K562 (cell line): ENCODE results near the gene TSC22D1. TPM values are rescaled to one million over a fixed set of nuclear protein-coding genes. Genes with fewer than 3 reads are reported as not detected.

Source experiments
- BHLHE40 ChIP-seq: IDR thresholded peaks from 2 replicates; pipeline ENCODE4 v1.6.1; 2011; ENCODE audit warnings: low read length, improper control_type of control experiment
- CBFA2T3 ChIP-seq: fragments of 450-650 bp; IDR thresholded peaks from 2 replicates; pipeline ENCODE4 v1.6.1; 2017
- CXXC5 ChIP-seq: fragments of 250-450 bp; sonication (Bioruptor Pico); IDR thresholded peaks from 2 replicates; pipeline ENCODE4 v1.8.0; 2022; ENCODE audit warnings: inconsistent platforms, mild to moderate bottlenecking, moderate library complexity
- MCM3 ChIP-seq: fragments of 450-650 bp; IDR thresholded peaks from 2 replicates; pipeline ENCODE4 v1.6.1; 2016
- MEF2A ChIP-seq: IDR thresholded peaks from 2 replicates; pipeline ENCODE4 v1.6.1; 2011; ENCODE audit warnings: low read depth, mild to moderate bottlenecking, low read length, moderate library complexity; ENCODE audit not compliant: control insufficient read depth
- MYBL2 ChIP-seq, 2 experiments: fragments of 450-650 bp in 1 of 2; sonication (generic) in 1 of 2; formaldehyde crosslinking in 1 of 2; IDR thresholded peaks; 2 replicates each; pipeline versions ENCODE4 v1.6.1 to v1.8.1; 2017 to 2022; ENCODE audit warnings: borderline replicate concordance in 1 of 2, inconsistent platforms in 1 of 2, low read depth in 1 of 2, mild to moderate bottlenecking in 1 of 2, missing genetic modification reagents in 1 of 2, moderate library complexity in 1 of 2
- NFYB ChIP-seq: IDR thresholded peaks from 2 replicates; pipeline ENCODE4 v1.6.1; 2011; ENCODE audit warnings: mild to moderate bottlenecking, moderate library complexity; ENCODE audit not compliant: insufficient read length; ENCODE audit errors: extremely low read depth
- POLR2H ChIP-seq: IDR thresholded peaks from 2 replicates; pipeline ENCODE4 v1.6.1; 2016; ENCODE audit warnings: missing genetic modification characterization, low read depth, mild to moderate bottlenecking, control low read depth, missing compliant biosample characterization, moderate library complexity
- RB1 ChIP-seq: fragments of 450-650 bp; IDR thresholded peaks from 2 replicates; pipeline ENCODE4 v1.6.1; 2017; ENCODE audit warnings: low read depth, mild to moderate bottlenecking
- SAFB ChIP-seq: fragments of 200-400 bp; formaldehyde crosslinking; IDR thresholded peaks from 2 replicates; pipeline ENCODE4 v1.6.1; 2017; ENCODE audit warnings: low read depth, low read length, borderline replicate concordance
- SUPT5H ChIP-seq: fragments of 450-650 bp; IDR thresholded peaks from 2 replicates; pipeline ENCODE4 v1.6.1; 2016
- ZNF277 ChIP-seq: fragments of 250-450 bp; sonication (Bioruptor Pico); IDR thresholded peaks from 2 replicates; pipeline ENCODE4 v1.8.0; 2022; ENCODE audit warnings: inconsistent platforms, mild to moderate bottlenecking, moderate library complexity, borderline replicate concordance
- ZNF583 ChIP-seq: fragments of 250-450 bp; sonication (Bioruptor Pico); IDR thresholded peaks from 2 replicates; pipeline ENCODE4 v1.4.0; 2020
- polyA plus RNA-seq, 8 experiments: library from polyadenylated mRNA; depleted of rRNA in 4 of 8; stranded (reverse) in 5 of 8; unstranded in 3 of 8; fragments of >200 nt; fragmentation: Nextera tagmentation in 2 of 8; fragmentation: Illumina TruSeq in 1 of 8; extraction: Ambion mirVana in 2 of 8; extraction: Trizol in 1 of 8; gene quantifications; 2 replicates each; pipeline versions ENCODE4 v1.2.1 to v1.2.3, GENCODE V29; 2011 to 2014; ENCODE audit warnings: inconsistent platforms in 1 of 8, missing spikeins in 1 of 8
- total RNA-seq, 7 experiments: library from RNA; depleted of rRNA in 6 of 7; stranded (reverse); fragments of >200 nt in 6 of 7; fragmentation: Illumina TruSeq in 2 of 7; extraction: Trizol in 2 of 7; gene quantifications; 2 replicates each; pipeline versions ENCODE4 v1.2.1 to v1.2.3, GENCODE V29; 2011 to 2021; ENCODE audit warnings: low replicate concordance in 1 of 7
- TF ChIP-seq, protein P1 (sequence below): fragments of 250-450 bp; sonication (Bioruptor Pico); IDR thresholded peaks from 2 replicates; pipeline ENCODE4 v1.4.0; 2020; ENCODE audit warnings: mild to moderate bottlenecking, moderate library complexity
- TF ChIP-seq, protein P2 (sequence below): fragments of 200-400 bp; formaldehyde crosslinking; IDR thresholded peaks from 2 replicates; pipeline ENCODE4 v1.6.1; 2017; ENCODE audit warnings: mild to moderate bottlenecking, low read depth, low read length, moderate library complexity
- TF ChIP-seq, protein P3 (sequence below): fragments of 200-800 bp; sonication (Bioruptor generic); IDR thresholded peaks from 2 replicates; pipeline ENCODE4 v1.6.1; 2017; ENCODE audit warnings: missing genetic modification characterization, missing compliant biosample characterization
- TF ChIP-seq, protein P4 (sequence below): fragments of 450-650 bp; IDR thresholded peaks from one replicate; pipeline ENCODE4 v1.6.1; 2018; ENCODE audit warnings: mild to moderate bottlenecking, moderate library complexity; ENCODE audit not compliant: partially characterized antibody
- TF ChIP-seq, protein P5 (sequence below): sonication (generic); formaldehyde crosslinking; IDR thresholded peaks from 2 replicates; pipeline ENCODE4 v1.8.0; 2022; ENCODE audit warnings: mild to moderate bottlenecking, low read depth, missing genetic modification reagents

Gene TSC22D1
- total and polyA plus RNA-seq, 9 of the 15 experiments (the other 6 are each of a cell fraction or from before 2014, with no cell fraction given), result 2.6 to 19.8 (median 8.4) TPM

GRCh38 chr13:44435142-44435918 lies 140.8 kb downstream of the TSC22D1 start (continued):
- peak; percentile 24; the same call in 1 of the 2 replicates for TF ChIP-seq RB1
- no peak for TF ChIP-seq MYBL2 (IDR thresholded peaks at IDR 0.05; ENCODE audit: low read depth)
- TF ChIP-seq MYBL2 (CRISPR knock-in tag; IDR thresholded peaks at IDR 0.05; ENCODE audit: borderline replicate concordance), result no peak
- TF ChIP-seq NFYB, result peak; percentile 23
- TF ChIP-seq, protein P1, sequence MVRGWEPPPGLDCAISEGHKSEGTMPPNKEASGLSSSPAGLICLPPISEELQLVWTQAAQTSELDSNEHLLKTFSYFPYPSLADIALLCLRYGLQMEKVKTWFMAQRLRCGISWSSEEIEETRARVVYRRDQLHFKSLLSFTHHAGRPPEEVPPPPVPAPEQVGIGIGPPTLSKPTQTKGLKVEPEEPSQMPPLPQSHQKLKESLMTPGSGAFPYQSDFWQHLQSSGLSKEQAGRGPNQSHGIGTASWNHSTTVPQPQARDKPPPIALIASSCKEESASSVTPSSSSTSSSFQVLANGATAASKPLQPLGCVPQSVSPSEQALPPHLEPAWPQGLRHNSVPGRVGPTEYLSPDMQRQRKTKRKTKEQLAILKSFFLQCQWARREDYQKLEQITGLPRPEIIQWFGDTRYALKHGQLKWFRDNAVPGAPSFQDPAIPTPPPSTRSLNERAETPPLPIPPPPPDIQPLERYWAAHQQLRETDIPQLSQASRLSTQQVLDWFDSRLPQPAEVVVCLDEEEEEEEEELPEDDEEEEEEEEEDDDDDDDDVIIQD, result no peak
- TF ChIP-seq, protein P2, sequence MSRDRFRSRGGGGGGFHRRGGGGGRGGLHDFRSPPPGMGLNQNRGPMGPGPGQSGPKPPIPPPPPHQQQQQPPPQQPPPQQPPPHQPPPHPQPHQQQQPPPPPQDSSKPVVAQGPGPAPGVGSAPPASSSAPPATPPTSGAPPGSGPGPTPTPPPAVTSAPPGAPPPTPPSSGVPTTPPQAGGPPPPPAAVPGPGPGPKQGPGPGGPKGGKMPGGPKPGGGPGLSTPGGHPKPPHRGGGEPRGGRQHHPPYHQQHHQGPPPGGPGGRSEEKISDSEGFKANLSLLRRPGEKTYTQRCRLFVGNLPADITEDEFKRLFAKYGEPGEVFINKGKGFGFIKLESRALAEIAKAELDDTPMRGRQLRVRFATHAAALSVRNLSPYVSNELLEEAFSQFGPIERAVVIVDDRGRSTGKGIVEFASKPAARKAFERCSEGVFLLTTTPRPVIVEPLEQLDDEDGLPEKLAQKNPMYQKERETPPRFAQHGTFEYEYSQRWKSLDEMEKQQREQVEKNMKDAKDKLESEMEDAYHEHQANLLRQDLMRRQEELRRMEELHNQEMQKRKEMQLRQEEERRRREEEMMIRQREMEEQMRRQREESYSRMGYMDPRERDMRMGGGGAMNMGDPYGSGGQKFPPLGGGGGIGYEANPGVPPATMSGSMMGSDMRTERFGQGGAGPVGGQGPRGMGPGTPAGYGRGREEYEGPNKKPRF, result no peak
- TF ChIP-seq CXXC5 (CRISPR knock-in tag), result no peak
- TF ChIP-seq SUPT5H, result no peak
- TF ChIP-seq, protein P3, sequence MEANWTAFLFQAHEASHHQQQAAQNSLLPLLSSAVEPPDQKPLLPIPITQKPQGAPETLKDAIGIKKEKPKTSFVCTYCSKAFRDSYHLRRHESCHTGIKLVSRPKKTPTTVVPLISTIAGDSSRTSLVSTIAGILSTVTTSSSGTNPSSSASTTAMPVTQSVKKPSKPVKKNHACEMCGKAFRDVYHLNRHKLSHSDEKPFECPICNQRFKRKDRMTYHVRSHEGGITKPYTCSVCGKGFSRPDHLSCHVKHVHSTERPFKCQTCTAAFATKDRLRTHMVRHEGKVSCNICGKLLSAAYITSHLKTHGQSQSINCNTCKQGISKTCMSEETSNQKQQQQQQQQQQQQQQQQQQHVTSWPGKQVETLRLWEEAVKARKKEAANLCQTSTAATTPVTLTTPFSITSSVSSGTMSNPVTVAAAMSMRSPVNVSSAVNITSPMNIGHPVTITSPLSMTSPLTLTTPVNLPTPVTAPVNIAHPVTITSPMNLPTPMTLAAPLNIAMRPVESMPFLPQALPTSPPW (CRISPR knock-in tag), result peak; percentile 97
- no peak for TF ChIP-seq CBFA2T3
- no peak for TF ChIP-seq SAFB
- TF ChIP-seq ZNF277 (CRISPR knock-in tag), result no peak
- no peak for TF ChIP-seq ZNF583
- no peak; the same call in 1 of the 2 replicates for TF ChIP-seq POLR2H (tag)
- TF ChIP-seq, protein P4, sequence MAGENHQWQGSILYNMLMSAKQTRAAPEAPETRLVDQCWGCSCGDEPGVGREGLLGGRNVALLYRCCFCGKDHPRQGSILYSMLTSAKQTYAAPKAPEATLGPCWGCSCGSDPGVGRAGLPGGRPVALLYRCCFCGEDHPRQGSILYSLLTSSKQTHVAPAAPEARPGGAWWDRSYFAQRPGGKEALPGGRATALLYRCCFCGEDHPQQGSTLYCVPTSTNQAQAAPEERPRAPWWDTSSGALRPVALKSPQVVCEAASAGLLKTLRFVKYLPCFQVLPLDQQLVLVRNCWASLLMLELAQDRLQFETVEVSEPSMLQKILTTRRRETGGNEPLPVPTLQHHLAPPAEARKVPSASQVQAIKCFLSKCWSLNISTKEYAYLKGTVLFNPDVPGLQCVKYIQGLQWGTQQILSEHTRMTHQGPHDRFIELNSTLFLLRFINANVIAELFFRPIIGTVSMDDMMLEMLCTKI, result no peak
- peak; percentile 52 for TF ChIP-seq BHLHE40
- TF ChIP-seq, protein P5, sequence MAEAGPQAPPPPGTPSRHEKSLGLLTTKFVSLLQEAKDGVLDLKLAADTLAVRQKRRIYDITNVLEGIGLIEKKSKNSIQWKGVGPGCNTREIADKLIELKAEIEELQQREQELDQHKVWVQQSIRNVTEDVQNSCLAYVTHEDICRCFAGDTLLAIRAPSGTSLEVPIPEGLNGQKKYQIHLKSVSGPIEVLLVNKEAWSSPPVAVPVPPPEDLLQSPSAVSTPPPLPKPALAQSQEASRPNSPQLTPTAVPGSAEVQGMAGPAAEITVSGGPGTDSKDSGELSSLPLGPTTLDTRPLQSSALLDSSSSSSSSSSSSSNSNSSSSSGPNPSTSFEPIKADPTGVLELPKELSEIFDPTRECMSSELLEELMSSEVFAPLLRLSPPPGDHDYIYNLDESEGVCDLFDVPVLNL (CRISPR knock-in tag), result no peak
- peak; percentile 97 for TF ChIP-seq MEF2A
- TF ChIP-seq MCM3, result no peak
